Neural progenitor cell (in vitro differentiated cells): ENCODE results near the gene PTH2R. TPM values are rescaled to one million over a fixed set of nuclear protein-coding genes. Genes with fewer than 3 reads are reported as not detected.
"Not testable (repeated sequence)": the region's sequence is repeated elsewhere in the genome, so short reads cannot be mapped to it uniquely, and the experiment has no call there.

Experiments used
- DNase-seq: peaks from one replicate; pipeline ENCODE4 v3.0.0-alpha.2; 2016; ENCODE audit warnings: low spot score
- H2AFZ ChIP-seq: fragments of 200-600 bp; sonication (generic); replicated peaks from 2 replicates; pipeline ENCODE4 v1.6.1; 2016; ENCODE audit warnings: antibody characterized with exemption
- H3F3A ChIP-seq: fragments of 200-600 bp; sonication (generic); 2 replicates; pipeline ENCODE4 v1.6.1; 2016; ENCODE audit warnings: antibody characterized with exemption, low read depth
- H3K27ac ChIP-seq: fragments of 200-600 bp; sonication (generic); 2 replicates; pipeline ENCODE4 v1.5.1; 2016; ENCODE audit warnings: mild to moderate bottlenecking
- H3K27me3 ChIP-seq: fragments of 200-600 bp; sonication (generic); 2 replicates; pipeline ENCODE4 v1.6.1; 2016; ENCODE audit warnings: mild to moderate bottlenecking, moderate library complexity
- H3K36me3 ChIP-seq: fragments of 200-600 bp; sonication (generic); 2 replicates; pipeline ENCODE4 v1.5.1; 2016
- H3K4me1 ChIP-seq: fragments of 200-600 bp; sonication (generic); 2 replicates; pipeline ENCODE4 v1.6.1; 2016; ENCODE audit warnings: mixed run types
- H3K4me2 ChIP-seq: fragments of 200-600 bp; sonication (generic); 2 replicates; pipeline ENCODE4 v1.6.1; 2016
- H3K4me3 ChIP-seq: fragments of 200-600 bp; sonication (generic); 2 replicates; pipeline ENCODE4 v1.5.1; 2016
- H3K79me2 ChIP-seq: fragments of 200-600 bp; sonication (generic); 2 replicates; pipeline ENCODE4 v1.6.1; 2016; ENCODE audit warnings: low read depth
- H3K9ac ChIP-seq: fragments of 200-600 bp; sonication (generic); 2 replicates; pipeline ENCODE4 v1.6.1; 2016
- H3K9me3 ChIP-seq: fragments of 200-600 bp; sonication (generic); 2 replicates; pipeline ENCODE4 v1.5.1; 2016; ENCODE audit warnings: low read depth
- H4K20me1 ChIP-seq: fragments of 200-600 bp; sonication (generic); 2 replicates; pipeline ENCODE4 v1.6.1; 2016; ENCODE audit warnings: low read depth
- H3K27ac Mint-ChIP-seq: 3 replicates; pipeline ENCODE4 v1.8.0; 2021; ENCODE audit warnings: mixed read lengths
- H3K27me3 Mint-ChIP-seq: 2 replicates; pipeline ENCODE4 v1.8.0; 2022; ENCODE audit warnings: low read depth, mild to moderate bottlenecking, inconsistent platforms, moderate library complexity, mixed read lengths; ENCODE audit not compliant: insufficient read depth
- H3K36me3 Mint-ChIP-seq: 3 replicates; pipeline ENCODE4 v1.8.0; 2021; ENCODE audit warnings: mixed read lengths
- H3K4me1 Mint-ChIP-seq: 3 replicates; pipeline ENCODE4 v1.8.0; 2021; ENCODE audit warnings: mixed read lengths
- H3K4me3 Mint-ChIP-seq: 3 replicates; pipeline ENCODE4 v1.8.0; 2021; ENCODE audit warnings: mild to moderate bottlenecking, moderate library complexity, mixed read lengths
- H3K9me3 Mint-ChIP-seq: 3 replicates; pipeline ENCODE4 v1.8.0; 2020; ENCODE audit warnings: mixed read lengths
- EZH2 ChIP-seq: fragments of 200-600 bp; sonication (generic); IDR thresholded peaks from 2 replicates; pipeline ENCODE4 v1.6.1; 2017; ENCODE audit warnings: antibody characterized with exemption, mild to moderate bottlenecking, moderate library complexity
- EZH2phosphoT487 ChIP-seq: fragments of 200-600 bp; sonication (generic); IDR thresholded peaks from 2 replicates; pipeline ENCODE4 v1.6.1; 2017; ENCODE audit warnings: antibody characterized with exemption
- total RNA-seq: library from RNA; depleted of rRNA; stranded (reverse); fragments of >200 nt; gene quantifications from 2 replicates; pipeline ENCODE4 v1.2.3, GENCODE V29; 2015; ENCODE audit warnings: low replicate concordance
- TF ChIP-seq, protein P1 (sequence below): fragments of 200-600 bp; sonication (generic); IDR thresholded peaks from 2 replicates; pipeline ENCODE4 v1.5.1; 2017; ENCODE audit warnings: antibody characterized with exemption, mild to moderate bottlenecking

The PTH2R gene
- total RNA-seq, 1 donor from 2014 or later, result not detected

DNA sequence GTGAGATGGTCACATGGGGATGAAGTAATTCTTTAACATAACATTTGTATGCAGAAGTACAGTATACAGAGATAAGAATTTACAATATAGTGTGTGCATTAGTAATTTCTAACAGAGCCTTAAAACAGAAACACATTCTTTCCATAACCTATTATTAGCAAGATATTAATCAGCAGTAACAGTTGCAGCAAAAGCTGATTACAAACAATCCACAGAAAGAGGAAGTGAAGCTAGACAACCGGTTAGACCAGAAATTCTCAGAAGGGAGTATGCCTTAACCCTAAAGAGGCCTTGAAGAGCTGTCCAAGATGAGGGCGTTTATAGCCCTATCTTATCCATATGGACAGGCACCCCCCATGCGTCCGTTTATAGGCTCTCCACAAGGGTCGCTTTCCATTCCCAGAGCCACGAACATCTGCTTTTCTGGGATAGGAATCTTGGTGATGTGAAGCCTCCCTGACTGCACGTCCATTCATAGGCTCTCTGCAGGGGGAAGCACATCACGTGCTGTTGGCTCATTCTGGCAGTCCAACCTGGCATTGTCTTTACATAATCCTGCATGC is 75.9 kb downstream of the PTH2R start:
- not testable (repeated sequence) for H3K4me3 ChIP-seq, DNase-seq, H3K27ac ChIP-seq, H3K4me2 ChIP-seq, H3K27me3 ChIP-seq, H3K4me3 Mint-ChIP-seq, H3K79me2 ChIP-seq, H2AFZ ChIP-seq, H3K9me3 ChIP-seq, H3K4me1 ChIP-seq, H3K36me3 ChIP-seq, H3K27ac Mint-ChIP-seq, H3K36me3 Mint-ChIP-seq, H3K4me1 Mint-ChIP-seq, H3K9me3 Mint-ChIP-seq, H3K27me3 Mint-ChIP-seq, H3K9ac ChIP-seq, H4K20me1 ChIP-seq, H3F3A ChIP-seq

DNA sequence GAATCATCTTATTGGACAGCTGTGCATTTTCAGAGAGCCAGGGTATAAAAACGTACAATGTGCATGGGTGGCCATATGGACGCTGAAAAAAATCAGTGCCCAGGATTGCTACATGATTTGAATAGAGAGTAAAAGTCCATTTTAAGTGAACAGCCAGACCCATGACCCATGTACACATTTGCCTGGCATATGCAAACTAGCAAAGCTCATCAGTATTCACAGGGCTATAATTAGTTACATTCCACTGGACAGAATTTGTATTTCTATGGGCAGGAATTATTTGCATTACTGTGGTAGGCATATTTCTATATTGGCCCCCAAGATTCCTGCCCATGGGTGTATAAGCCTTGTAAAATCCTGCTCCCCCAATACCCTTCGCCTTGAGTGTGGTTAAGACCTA is 78.8 kb downstream of the PTH2R start:
- Histone ChIP-seq H3K9me3 (peaks cover 9% of the 10 kb centered on the region), H3K27me3 (no peaks in the 10 kb centered on the region), H2AFZ (no peak overlapping the region), H3K4me3 (no peak overlapping the region), H3K27ac (no peak overlapping the region), H3K79me2 (no peaks in the 10 kb centered on the region), H3K4me2 (no peak overlapping the region), H3K4me1 (peaks cover 4% of the 10 kb centered on the region), H3F3A (no peaks in the 10 kb centered on the region), H3K9ac (no peak overlapping the region), H3K36me3 (no peaks in the 10 kb centered on the region), H4K20me1 (no peaks in the 10 kb centered on the region)
- Mint-ChIP-seq H3K4me1 (peaks cover 15% of the 10 kb centered on the region), H3K36me3 (no peaks in the 10 kb centered on the region), H3K9me3 (peaks cover 9% of the 10 kb centered on the region), H3K4me3 (no peak overlapping the region), H3K27me3 (no peaks in the 10 kb centered on the region), H3K27ac (no peak overlapping the region)
- TF ChIP-seq EZH2phosphoT487 (no peak), EZH2 (no peak)
- TF ChIP-seq, protein P1, sequence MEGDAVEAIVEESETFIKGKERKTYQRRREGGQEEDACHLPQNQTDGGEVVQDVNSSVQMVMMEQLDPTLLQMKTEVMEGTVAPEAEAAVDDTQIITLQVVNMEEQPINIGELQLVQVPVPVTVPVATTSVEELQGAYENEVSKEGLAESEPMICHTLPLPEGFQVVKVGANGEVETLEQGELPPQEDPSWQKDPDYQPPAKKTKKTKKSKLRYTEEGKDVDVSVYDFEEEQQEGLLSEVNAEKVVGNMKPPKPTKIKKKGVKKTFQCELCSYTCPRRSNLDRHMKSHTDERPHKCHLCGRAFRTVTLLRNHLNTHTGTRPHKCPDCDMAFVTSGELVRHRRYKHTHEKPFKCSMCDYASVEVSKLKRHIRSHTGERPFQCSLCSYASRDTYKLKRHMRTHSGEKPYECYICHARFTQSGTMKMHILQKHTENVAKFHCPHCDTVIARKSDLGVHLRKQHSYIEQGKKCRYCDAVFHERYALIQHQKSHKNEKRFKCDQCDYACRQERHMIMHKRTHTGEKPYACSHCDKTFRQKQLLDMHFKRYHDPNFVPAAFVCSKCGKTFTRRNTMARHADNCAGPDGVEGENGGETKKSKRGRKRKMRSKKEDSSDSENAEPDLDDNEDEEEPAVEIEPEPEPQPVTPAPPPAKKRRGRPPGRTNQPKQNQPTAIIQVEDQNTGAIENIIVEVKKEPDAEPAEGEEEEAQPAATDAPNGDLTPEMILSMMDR, result no peak
- no peak for DNase-seq

- TF ChIP-seq EZH2 (no peak), EZH2phosphoT487 (no peak)
- TF ChIP-seq, protein P1, result no peak
- H3K27ac ChIP-seq, result no peak overlapping the region
- no peaks in the 10 kb centered on the region for H3F3A ChIP-seq
- H3K9me3 Mint-ChIP-seq, result no peaks in the 10 kb centered on the region
- no peaks in the 10 kb centered on the region for H4K20me1 ChIP-seq
- H3K4me3 Mint-ChIP-seq, result no peak overlapping the region
- no peak overlapping the region for H3K27ac Mint-ChIP-seq
- no peaks in the 10 kb centered on the region for H3K36me3 Mint-ChIP-seq
- H2AFZ ChIP-seq, result no peak overlapping the region
- H3K9me3 ChIP-seq, result no peaks in the 10 kb centered on the region
- no peak for DNase-seq
- H3K4me1 ChIP-seq, result peaks cover 4% of the 10 kb centered on the region
- no peaks in the 10 kb centered on the region for H3K27me3 ChIP-seq
- no peak overlapping the region for H3K9ac ChIP-seq
- H3K4me3 ChIP-seq, result no peak overlapping the region
- no peaks in the 10 kb centered on the region for H3K27me3 Mint-ChIP-seq
- H3K36me3 ChIP-seq, result no peaks in the 10 kb centered on the region
- H3K4me1 Mint-ChIP-seq, result peaks cover 15% of the 10 kb centered on the region
- H3K79me2 ChIP-seq, result no peaks in the 10 kb centered on the region
- H3K4me2 ChIP-seq, result no peak overlapping the region
Observed at GRCh38 chr2:208488686-208489564, 82.3 kb downstream of the PTH2R start.

GRCh38 chr2:208489687-208490086 is 83.1 kb downstream of the PTH2R start:
- H3K9ac ChIP-seq, result no peak overlapping the region
- Mint-ChIP-seq H3K4me3 (no peak overlapping the region), H3K36me3 (no peaks in the 10 kb centered on the region), H3K4me1 (peaks cover 15% of the 10 kb centered on the region), H3K27ac (no peak overlapping the region), H3K9me3 (no peaks in the 10 kb centered on the region), H3K27me3 (no peaks in the 10 kb centered on the region)
- TF ChIP-seq, protein P1, result no peak
- no peak for TF ChIP-seq EZH2
- no peak for TF ChIP-seq EZH2phosphoT487
- H3K79me2 ChIP-seq, result no peaks in the 10 kb centered on the region
- no peaks in the 10 kb centered on the region for H3K27me3 ChIP-seq
- no peaks in the 10 kb centered on the region for H3F3A ChIP-seq
- DNase-seq, result no peak
- no peaks in the 10 kb centered on the region for H4K20me1 ChIP-seq
- peaks cover 4% of the 10 kb centered on the region for H3K4me1 ChIP-seq
- no peaks in the 10 kb centered on the region for H3K9me3 ChIP-seq
- H3K4me3 ChIP-seq, result no peak overlapping the region
- no peak overlapping the region for H2AFZ ChIP-seq
- no peak overlapping the region for H3K27ac ChIP-seq
- no peaks in the 10 kb centered on the region for H3K36me3 ChIP-seq
- no peak overlapping the region for H3K4me2 ChIP-seq
